AG09319 (cell line): Measurements from ENCODE around the gene ANKRD13A.
"Not testable (repeated sequence)": the region's sequence is repeated elsewhere in the genome, so short reads cannot be mapped to it uniquely, and the experiment has no call there.

Experiments
- DNase-seq: peaks from one replicate; pipeline ENCODE4 v3.0.0-alpha.2; 2010; ENCODE audit warnings: low read depth; ENCODE audit errors: extremely low read depth
- TF ChIP-seq, protein P1 (sequence below): IDR thresholded peaks from 2 replicates; pipeline ENCODE4 v1.5.1; 2011; ENCODE audit warnings: low read depth, mild to moderate bottlenecking, inconsistent platforms, low read length, moderate library complexity

ANKRD13A gene

DNA sequence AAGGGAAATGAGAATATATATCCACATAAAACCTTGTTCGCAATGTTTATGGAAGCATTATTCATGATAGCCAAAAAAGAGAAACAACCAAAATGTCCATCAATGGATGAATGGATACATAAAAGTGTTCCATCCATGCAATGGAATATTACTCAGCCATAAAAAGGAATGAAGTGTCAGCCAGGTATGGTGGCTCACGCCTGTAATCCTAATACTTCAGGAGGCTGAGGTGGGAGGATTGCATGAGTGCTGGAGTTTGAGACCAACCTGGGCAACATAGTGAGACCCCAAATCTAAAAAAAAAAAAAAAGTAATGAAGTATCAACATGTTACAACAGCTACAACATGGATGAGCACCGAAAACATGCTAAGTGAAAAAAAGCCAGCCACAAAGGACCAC lies 72.7 kb downstream of the ANKRD13A start:
- no peak for DNase-seq
- TF ChIP-seq, protein P1, sequence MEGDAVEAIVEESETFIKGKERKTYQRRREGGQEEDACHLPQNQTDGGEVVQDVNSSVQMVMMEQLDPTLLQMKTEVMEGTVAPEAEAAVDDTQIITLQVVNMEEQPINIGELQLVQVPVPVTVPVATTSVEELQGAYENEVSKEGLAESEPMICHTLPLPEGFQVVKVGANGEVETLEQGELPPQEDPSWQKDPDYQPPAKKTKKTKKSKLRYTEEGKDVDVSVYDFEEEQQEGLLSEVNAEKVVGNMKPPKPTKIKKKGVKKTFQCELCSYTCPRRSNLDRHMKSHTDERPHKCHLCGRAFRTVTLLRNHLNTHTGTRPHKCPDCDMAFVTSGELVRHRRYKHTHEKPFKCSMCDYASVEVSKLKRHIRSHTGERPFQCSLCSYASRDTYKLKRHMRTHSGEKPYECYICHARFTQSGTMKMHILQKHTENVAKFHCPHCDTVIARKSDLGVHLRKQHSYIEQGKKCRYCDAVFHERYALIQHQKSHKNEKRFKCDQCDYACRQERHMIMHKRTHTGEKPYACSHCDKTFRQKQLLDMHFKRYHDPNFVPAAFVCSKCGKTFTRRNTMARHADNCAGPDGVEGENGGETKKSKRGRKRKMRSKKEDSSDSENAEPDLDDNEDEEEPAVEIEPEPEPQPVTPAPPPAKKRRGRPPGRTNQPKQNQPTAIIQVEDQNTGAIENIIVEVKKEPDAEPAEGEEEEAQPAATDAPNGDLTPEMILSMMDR = no peak

DNA sequence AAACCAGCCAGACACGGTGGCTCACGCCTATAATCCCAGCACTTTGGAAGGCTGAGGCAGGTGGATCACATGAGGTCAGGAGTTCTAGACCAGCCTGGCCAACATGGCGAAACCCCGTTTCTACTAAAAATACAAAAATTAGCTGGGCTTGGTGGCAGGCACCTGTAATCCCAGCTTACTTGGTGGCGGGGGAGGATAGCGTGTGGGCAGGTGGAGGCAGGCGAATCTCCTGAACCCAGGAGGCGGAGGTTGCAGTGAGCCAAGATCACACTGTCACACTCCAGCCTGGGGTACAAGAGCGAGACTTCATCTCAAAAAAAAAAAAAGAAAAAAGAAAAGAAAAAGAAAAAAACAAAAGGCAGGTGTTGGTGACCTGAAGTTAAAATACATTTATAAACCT lies 73.4 kb downstream of the ANKRD13A start:
- not testable (repeated sequence) for DNase-seq

DNA sequence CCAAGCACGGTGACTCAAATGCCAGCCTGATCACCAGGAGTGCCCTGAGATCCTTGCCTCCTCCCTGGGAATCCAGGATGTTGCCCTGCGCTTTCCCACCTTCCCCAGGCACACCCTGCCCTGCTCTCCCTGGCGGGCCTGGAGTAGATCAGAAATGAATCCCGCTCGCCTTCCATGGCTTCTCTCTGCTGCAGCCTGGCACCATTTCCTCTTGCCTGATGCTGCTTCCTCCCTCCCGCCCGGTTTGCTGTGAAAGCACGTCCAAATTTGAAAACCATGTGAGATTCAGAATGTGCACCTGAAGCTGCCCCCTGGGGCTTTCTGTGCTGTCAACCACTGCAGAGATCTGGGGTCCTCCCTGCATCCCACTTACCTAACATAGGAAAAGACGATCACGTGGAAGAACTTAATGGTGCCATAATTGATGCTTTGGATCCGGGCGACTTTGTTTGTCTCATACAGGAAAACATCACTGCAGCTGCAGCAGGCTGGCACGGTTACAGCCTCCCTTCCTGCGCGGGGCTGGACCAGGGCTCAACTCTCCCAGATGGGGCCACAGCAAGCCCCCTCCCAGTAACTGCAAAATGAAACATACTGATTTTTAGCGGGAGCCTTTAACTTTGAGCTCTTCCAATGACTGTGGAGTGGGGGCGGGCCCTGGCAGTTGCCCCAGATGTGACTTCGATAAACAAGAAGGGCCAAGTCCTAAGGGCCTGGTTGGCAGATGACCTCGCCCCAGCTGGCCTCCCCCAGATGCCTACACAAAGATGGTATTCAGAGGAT lies 74.0 kb downstream of the ANKRD13A start:
- no peak for DNase-seq
- TF ChIP-seq, protein P1 = no peak

DNA sequence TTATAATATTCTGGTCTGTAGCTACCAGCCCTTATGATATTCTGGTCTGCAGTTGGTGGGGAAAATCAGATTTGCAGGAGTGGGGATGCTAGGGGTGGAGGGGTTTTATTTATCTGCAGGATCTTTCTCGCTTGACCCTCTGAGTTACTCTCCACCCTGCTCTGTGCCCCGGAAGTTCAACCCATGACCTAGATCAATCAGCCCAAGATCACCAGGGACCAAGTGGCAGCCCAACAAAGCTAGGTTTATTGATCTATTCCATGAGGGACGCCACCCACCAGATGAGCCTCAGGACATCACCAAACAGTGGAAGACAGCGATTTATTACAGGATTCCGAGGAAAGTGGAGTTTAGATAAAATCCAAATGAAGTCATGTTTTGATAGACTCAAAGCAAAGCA lies 74.9 kb downstream of the ANKRD13A start:
- TF ChIP-seq, protein P1 = no peak

DNA sequence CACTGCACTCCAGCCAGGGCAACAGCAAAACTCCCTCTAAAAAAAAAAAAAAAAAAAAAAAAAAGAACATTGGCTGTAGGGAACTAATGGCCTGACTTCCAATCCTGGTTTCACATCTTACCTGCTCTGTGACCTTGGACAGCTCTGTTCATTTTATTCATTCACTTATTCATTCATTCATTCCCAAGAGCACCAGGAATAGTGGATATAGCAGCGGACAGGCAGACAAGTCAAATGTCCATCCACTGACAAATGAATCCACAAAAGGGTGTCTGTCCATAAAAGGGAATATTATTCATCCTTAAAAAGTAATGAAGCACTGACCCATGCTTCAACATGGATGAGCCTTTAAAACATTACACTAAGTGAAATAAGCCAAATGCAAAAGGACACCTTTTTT lies 76.7 kb downstream of the ANKRD13A start:
- DNase-seq = no peak
- TF ChIP-seq, protein P1 = no peak

More for the DNA sequence above, 74.9 kb downstream of the ANKRD13A start:
- no peak for DNase-seq

DNA sequence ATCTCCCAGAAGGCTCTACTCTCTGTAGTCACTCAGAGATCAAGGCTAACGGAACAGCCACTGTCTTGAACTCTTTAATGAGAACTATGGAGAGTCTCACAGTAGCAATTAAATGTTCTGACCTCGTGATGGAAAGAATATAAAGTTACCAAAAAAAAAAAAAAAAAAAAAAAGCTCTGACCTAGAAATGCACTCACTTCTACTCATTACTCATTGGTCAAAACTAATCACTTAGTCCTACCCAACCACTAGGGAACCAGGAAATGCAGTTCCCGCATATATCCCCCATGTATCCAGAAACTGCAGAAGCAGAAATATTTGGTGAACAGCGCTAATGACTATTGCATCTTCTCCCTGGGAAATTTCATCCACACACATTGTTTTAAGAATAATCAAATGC lies 78.6 kb downstream of the ANKRD13A start:
- no peak for DNase-seq
- TF ChIP-seq, protein P1 = no peak

DNA sequence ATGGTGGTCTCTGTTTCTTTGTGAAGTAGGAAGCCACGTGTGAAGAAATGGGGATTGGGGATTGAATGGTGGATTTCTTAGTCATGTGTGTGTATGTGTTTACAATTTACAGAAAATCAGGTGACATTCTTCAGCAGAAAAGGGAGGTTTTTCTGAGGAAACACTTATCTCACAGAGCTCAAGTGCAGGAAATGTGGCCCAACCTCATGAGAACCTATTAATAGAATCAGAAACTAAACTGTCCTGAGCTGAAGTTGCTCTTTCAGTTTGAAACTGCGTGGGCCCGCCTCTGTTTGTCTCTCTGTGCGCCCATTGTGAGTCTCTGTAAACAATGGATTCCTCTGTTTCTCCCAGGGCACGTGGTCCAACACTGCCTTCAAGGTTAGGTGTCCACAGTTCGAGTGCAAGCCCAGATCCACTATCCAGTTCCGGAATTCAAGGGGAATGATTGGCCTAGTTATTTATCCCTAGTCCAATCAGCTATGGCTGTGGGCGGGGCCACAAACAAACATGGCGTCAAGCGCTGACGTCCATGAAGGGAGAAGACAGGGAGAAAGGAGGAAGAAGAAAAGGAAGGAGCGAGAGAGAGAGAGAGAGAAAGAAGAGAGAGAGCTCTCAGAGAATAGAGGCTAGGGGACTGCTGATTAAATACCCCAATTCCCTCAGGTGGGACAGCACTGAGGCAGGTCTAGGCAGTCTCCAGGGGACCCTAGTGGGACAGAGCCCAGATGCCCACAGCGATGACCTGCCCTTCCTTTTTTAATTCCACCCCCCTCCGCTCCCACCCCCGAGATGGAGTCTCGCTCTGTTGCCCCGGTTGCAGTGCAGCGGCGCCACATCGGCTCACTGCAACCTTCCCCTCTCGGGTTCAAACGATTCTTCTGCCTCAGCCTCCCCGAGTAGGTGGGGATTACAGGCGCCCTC lies 80.5 kb downstream of the ANKRD13A start:
- TF ChIP-seq, protein P1 = no peak
- DNase-seq = no peak
